IMR-90 (cell line): ENCODE results near the gene SLC25A52.
"Not testable (repeated sequence)": the region's sequence is repeated elsewhere in the genome, so short reads cannot be mapped to it uniquely, and the experiment has no call there.

Experiments
- BHLHE40 ChIP-seq: fragments of 150-350 bp; IDR thresholded peaks from 2 replicates; pipeline ENCODE4 v1.6.1; 2016; ENCODE audit warnings: mild to moderate bottlenecking, low read depth, low read length
- CEBPB ChIP-seq: IDR thresholded peaks from 2 replicates; pipeline ENCODE4 v1.6.1; 2012; ENCODE audit warnings: low read depth, low read length, improper control_type of control experiment
- CHD1 ChIP-seq: IDR thresholded peaks from 2 replicates; pipeline ENCODE4 v1.6.1; 2012; ENCODE audit warnings: low read depth, low read length, improper control_type of control experiment
- FOS ChIP-seq: fragments of 150-350 bp; IDR thresholded peaks from 2 replicates; pipeline ENCODE4 v1.6.1; 2016; ENCODE audit warnings: low read depth, low read length
- MAFK ChIP-seq: IDR thresholded peaks from 2 replicates; pipeline ENCODE4 v1.6.1; 2012; ENCODE audit warnings: low read depth, low read length, improper control_type of control experiment
- MAZ ChIP-seq: IDR thresholded peaks from 2 replicates; pipeline ENCODE4 v1.6.1; 2012; ENCODE audit warnings: low read depth, mild to moderate bottlenecking, low read length, improper control_type of control experiment, moderate library complexity, borderline replicate concordance
- MXI1 ChIP-seq: IDR thresholded peaks from 2 replicates; pipeline ENCODE4 v1.6.1; 2012; ENCODE audit warnings: low read depth, mild to moderate bottlenecking, low read length, moderate library complexity, borderline replicate concordance
- POLR2A ChIP-seq: IDR thresholded peaks from 2 replicates; pipeline ENCODE4 v1.6.1; 2012; ENCODE audit warnings: mild to moderate bottlenecking, low read depth, low read length
- RAD21 ChIP-seq: IDR thresholded peaks from 2 replicates; pipeline ENCODE4 v1.6.1; 2012; ENCODE audit warnings: low read length, improper control_type of control experiment
- RCOR1 ChIP-seq: IDR thresholded peaks from 2 replicates; pipeline ENCODE4 v1.6.1; 2012; ENCODE audit warnings: mild to moderate bottlenecking, low read length, improper control_type of control experiment; ENCODE audit not compliant: insufficient replicate concordance
- RFX5 ChIP-seq: IDR thresholded peaks from 2 replicates; pipeline ENCODE4 v1.8.0; 2012; ENCODE audit warnings: low read depth, mild to moderate bottlenecking, low read length, moderate library complexity
- SMC3 ChIP-seq: fragments of 150-350 bp; IDR thresholded peaks from 2 replicates; pipeline ENCODE4 v1.6.1; 2016; ENCODE audit warnings: low read depth, mild to moderate bottlenecking, antibody characterized with exemption, low read length, moderate library complexity
- TF ChIP-seq, protein P1 (sequence below): conservative IDR thresholded peaks from 2 replicates; pipeline ENCODE4 v1.5.1; 2012; ENCODE audit warnings: mild to moderate bottlenecking, low read depth, low read length, improper control_type of control experiment
- TF ChIP-seq, protein P2 (sequence below): fragments of 150-350 bp; IDR thresholded peaks from 2 replicates; pipeline ENCODE4 v1.6.1; 2017; ENCODE audit warnings: mild to moderate bottlenecking, antibody characterized with exemption, low read length, low read depth

DNA sequence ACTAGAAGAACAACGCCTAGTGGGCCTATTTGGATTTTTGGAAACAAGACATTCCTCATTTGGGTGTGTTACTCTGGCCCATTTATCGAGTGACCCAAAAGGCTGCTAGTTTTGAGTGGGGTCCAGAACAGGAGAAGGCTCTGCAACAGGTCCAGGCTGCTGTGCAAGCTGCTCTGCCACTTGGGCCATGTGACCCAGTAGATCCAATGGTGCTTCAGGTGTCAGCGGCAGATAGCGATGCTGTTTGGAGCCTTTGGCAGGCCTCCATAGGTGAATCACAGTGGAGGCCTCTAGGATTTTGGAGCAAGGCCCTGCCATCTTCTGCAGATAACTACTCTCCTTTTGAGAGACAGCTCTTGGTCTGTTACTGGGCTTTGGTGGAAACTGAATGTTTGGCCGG is 38.6 kb upstream of the SLC25A52 start:
- TF ChIP-seq, protein P1, sequence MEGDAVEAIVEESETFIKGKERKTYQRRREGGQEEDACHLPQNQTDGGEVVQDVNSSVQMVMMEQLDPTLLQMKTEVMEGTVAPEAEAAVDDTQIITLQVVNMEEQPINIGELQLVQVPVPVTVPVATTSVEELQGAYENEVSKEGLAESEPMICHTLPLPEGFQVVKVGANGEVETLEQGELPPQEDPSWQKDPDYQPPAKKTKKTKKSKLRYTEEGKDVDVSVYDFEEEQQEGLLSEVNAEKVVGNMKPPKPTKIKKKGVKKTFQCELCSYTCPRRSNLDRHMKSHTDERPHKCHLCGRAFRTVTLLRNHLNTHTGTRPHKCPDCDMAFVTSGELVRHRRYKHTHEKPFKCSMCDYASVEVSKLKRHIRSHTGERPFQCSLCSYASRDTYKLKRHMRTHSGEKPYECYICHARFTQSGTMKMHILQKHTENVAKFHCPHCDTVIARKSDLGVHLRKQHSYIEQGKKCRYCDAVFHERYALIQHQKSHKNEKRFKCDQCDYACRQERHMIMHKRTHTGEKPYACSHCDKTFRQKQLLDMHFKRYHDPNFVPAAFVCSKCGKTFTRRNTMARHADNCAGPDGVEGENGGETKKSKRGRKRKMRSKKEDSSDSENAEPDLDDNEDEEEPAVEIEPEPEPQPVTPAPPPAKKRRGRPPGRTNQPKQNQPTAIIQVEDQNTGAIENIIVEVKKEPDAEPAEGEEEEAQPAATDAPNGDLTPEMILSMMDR = not testable (repeated sequence)
- TF ChIP-seq MAZ, MXI1, RFX5, MAFK, POLR2A, SMC3, RAD21, BHLHE40, FOS, RCOR1, CEBPB, CHD1: not testable (repeated sequence)
- TF ChIP-seq, protein P2, sequence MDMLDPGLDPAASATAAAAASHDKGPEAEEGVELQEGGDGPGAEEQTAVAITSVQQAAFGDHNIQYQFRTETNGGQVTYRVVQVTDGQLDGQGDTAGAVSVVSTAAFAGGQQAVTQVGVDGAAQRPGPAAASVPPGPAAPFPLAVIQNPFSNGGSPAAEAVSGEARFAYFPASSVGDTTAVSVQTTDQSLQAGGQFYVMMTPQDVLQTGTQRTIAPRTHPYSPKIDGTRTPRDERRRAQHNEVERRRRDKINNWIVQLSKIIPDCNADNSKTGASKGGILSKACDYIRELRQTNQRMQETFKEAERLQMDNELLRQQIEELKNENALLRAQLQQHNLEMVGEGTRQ = not testable (repeated sequence)
